ENCODE results near the gene AMFR. TPM values are rescaled to one million over a fixed set of nuclear protein-coding genes. Genes with fewer than 3 reads are reported as not detected.

AMFR gene
- polyA plus RNA-seq, 3 donors = 28.3 to 68.1 (median 48.9) TPM

GRCh38 chr16:56355786-56356275, 69.5 kb downstream of the AMFR start:
- H3K27ac Mint-ChIP-seq = no peak overlapping the region
- peaks cover 32% of the 10 kb centered on the region for H3K4me1 Mint-ChIP-seq
- peaks cover 4 to 10% of the 10 kb centered on the region in 2 donors for H3K36me3 ChIP-seq (replicated peaks in 1 of 2; ENCODE audit: control insufficient read depth in 1 of 2, insufficient read depth in 2 of 2, low read length in 2 of 2)
- H3K4me2 ChIP-seq (replicated peaks; ENCODE audit: extremely low read depth, low read length, poor library complexity, severe bottlenecking) = peak overlapping the region; percentile 80
- no peak for TF ChIP-seq CTCF (IDR thresholded peaks at IDR 0.05)
- H3K4me3 Mint-ChIP-seq = peak overlapping the region in 1 of 2 donors; percentile 92
- no peaks in the 10 kb centered on the region for H3K9me3 Mint-ChIP-seq
- peak overlapping the region; percentile 71 for H2AFZ ChIP-seq (ENCODE audit: insufficient read depth, low read depth, low read length, poor library complexity, severe bottlenecking)
- no peak for DNase-seq
- peak overlapping the region in 1 of 3 experiments; percentile 81 for H3K4me3 ChIP-seq (replicated peaks in 1 of 3; ENCODE audit: low read depth in 2 of 3, low read length in 3 of 3)
- H3K9ac ChIP-seq (ENCODE audit: insufficient read depth, low read length, poor library complexity, severe bottlenecking) = no peak overlapping the region
- H4K20me1 ChIP-seq (ENCODE audit: insufficient read depth, low read length) = no peaks in the 10 kb centered on the region
- H3K27ac ChIP-seq (ENCODE audit: low read depth in 1 of 2, low read length in 2 of 2) = no peak overlapping the region
- H3K79me2 ChIP-seq (ENCODE audit: insufficient read depth, low read length) = no peaks in the 10 kb centered on the region
- WGBS (ENCODE audit: insufficient coverage) = 100% methylated on average over 6 of the region's 14 CpGs
- peaks cover 19 to 22% of the 10 kb centered on the region in 2 donors for H3K4me1 ChIP-seq (ENCODE audit: control insufficient read depth in 1 of 2, insufficient read depth in 2 of 2, low read length in 2 of 2)
- H3K9me3 ChIP-seq (replicated peaks in 1 of 2; ENCODE audit: control insufficient read depth in 1 of 2, insufficient read depth in 1 of 2, low read length in 2 of 2) = no peaks in the 10 kb centered on the region
- peaks cover 2 to 3% (median 3%) of the 10 kb centered on the region in 3 donors for H3K27me3 Mint-ChIP-seq (ENCODE audit: low read depth in 3 of 3)
- intact Hi-C loops (cut with micrococcal nuclease) = no loop called here
- H3K27me3 ChIP-seq (ENCODE audit: control insufficient read depth in 2 of 2, insufficient read depth in 2 of 2, low read length in 2 of 2) = no peaks in the 10 kb centered on the region
- peaks cover 6 to 9% of the 10 kb centered on the region in 2 donors for H3K36me3 Mint-ChIP-seq

GRCh38 chr16:56355221-56355620, 70.1 kb downstream of the AMFR start:
- Histone ChIP-seq H4K20me1 (ENCODE audit: insufficient read depth, low read length) (no peaks in the 10 kb centered on the region), H3K4me1 (ENCODE audit: control insufficient read depth in 1 of 2, insufficient read depth in 2 of 2, low read length in 2 of 2) (peaks cover 19 to 22% of the 10 kb centered on the region in 2 donors), H2AFZ (ENCODE audit: insufficient read depth, low read depth, low read length, poor library complexity, severe bottlenecking) (no peak overlapping the region), H3K27ac (ENCODE audit: low read depth in 1 of 2, low read length in 2 of 2) (no peak overlapping the region), H3K4me3 (replicated peaks in 1 of 3; ENCODE audit: low read depth in 2 of 3, low read length in 3 of 3) (no peak overlapping the region), H3K79me2 (ENCODE audit: insufficient read depth, low read length) (no peaks in the 10 kb centered on the region), H3K9me3 (replicated peaks in 1 of 2; ENCODE audit: control insufficient read depth in 1 of 2, insufficient read depth in 1 of 2, low read length in 2 of 2) (no peaks in the 10 kb centered on the region), H3K27me3 (ENCODE audit: control insufficient read depth in 2 of 2, insufficient read depth in 2 of 2, low read length in 2 of 2) (no peaks in the 10 kb centered on the region), H3K4me2 (replicated peaks; ENCODE audit: extremely low read depth, low read length, poor library complexity, severe bottlenecking) (no peak overlapping the region), H3K9ac (ENCODE audit: insufficient read depth, low read length, poor library complexity, severe bottlenecking) (no peak overlapping the region), H3K36me3 (replicated peaks in 1 of 2; ENCODE audit: control insufficient read depth in 1 of 2, insufficient read depth in 2 of 2, low read length in 2 of 2) (peaks cover 0 to 4% of the 10 kb centered on the region in 2 donors)
- intact Hi-C loops (cut with micrococcal nuclease) = no loop called here
- Mint-ChIP-seq H3K36me3 (peaks cover 2 to 3% of the 10 kb centered on the region in 2 donors), H3K9me3 (no peaks in the 10 kb centered on the region), H3K27me3 (ENCODE audit: low read depth in 3 of 3) (peaks cover 3 to 8% (median 3%) of the 10 kb centered on the region in 3 donors), H3K4me3 (no peak overlapping the region), H3K4me1 (peaks cover 32% of the 10 kb centered on the region), H3K27ac (no peak overlapping the region)
- WGBS (ENCODE audit: insufficient coverage) = 95% methylated on average over 7 of the region's 9 CpGs
- no peak for DNase-seq
- no peak for TF ChIP-seq CTCF (IDR thresholded peaks at IDR 0.05)
